ENCODE measurements around the gene PCARE.

DNA sequence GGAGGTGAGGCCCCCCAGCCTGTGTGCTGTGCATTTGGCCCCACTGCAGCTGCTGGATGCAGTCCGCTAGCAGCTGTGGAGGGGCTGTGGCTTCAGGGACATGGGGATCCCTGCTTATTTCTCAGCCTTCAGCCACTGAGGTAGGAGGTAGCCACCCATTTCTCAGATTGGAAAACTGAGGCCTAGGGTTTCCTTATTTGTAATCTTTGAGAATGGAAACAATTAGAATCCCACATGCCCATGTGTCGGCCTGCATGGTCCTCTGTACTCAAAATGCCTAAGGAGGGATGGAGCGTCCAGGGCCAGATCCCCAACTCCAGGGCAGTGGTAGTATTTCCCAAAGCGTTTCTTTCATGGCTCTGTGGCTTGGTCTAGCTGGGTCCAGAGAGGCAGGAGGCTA is 51.1 kb downstream of the PCARE start:
- no peak for TF ChIP-seq POLR2AphosphoS5 (IDR thresholded peaks at IDR 0.05)
- TF ChIP-seq MXI1 (conservative IDR thresholded peaks at IDR 0.05; ENCODE audit: poor library complexity, severe bottlenecking) = no peak
- TF ChIP-seq EZH2 (IDR thresholded peaks at IDR 0.05; ENCODE audit: borderline replicate concordance, insufficient read depth, low read length, poor library complexity, severe bottlenecking) = no peak
- TF ChIP-seq, protein P1, sequence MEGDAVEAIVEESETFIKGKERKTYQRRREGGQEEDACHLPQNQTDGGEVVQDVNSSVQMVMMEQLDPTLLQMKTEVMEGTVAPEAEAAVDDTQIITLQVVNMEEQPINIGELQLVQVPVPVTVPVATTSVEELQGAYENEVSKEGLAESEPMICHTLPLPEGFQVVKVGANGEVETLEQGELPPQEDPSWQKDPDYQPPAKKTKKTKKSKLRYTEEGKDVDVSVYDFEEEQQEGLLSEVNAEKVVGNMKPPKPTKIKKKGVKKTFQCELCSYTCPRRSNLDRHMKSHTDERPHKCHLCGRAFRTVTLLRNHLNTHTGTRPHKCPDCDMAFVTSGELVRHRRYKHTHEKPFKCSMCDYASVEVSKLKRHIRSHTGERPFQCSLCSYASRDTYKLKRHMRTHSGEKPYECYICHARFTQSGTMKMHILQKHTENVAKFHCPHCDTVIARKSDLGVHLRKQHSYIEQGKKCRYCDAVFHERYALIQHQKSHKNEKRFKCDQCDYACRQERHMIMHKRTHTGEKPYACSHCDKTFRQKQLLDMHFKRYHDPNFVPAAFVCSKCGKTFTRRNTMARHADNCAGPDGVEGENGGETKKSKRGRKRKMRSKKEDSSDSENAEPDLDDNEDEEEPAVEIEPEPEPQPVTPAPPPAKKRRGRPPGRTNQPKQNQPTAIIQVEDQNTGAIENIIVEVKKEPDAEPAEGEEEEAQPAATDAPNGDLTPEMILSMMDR (IDR thresholded peaks at IDR 0.05; ENCODE audit: poor library complexity, severe bottlenecking) = no peak
- TF ChIP-seq SMC3 (conservative IDR thresholded peaks at IDR 0.05; ENCODE audit: poor library complexity) = no peak

All from neural cell (in vitro differentiated cells).